Transverse colon (tissue), 4 donors: Measurements from ENCODE around the gene ERG. TPM values are rescaled to one million over a fixed set of nuclear protein-coding genes. Genes with fewer than 3 reads are reported as not detected.

Source experiments
- DNase-seq: peaks from one replicate; pipeline ENCODE4 v3.0.0-alpha.2; 2019
- H3K27ac ChIP-seq, 4 donors: fragments of 200-600 bp; sonication (generic); 2 replicates each; pipeline ENCODE4 v1.5.1; 2016 to 2018; ENCODE audit warnings: inconsistent platforms in 4 of 4
- H3K27me3 ChIP-seq: fragments of 200-600 bp; sonication (generic); 2 replicates; pipeline ENCODE4 v1.5.1; 2017; ENCODE audit warnings: inconsistent platforms
- H3K36me3 ChIP-seq, 4 donors: fragments of 200-600 bp; sonication (generic); 2 replicates each; pipeline ENCODE4 v1.5.1; 2017 to 2019; ENCODE audit warnings: inconsistent platforms in 4 of 4
- H3K4me1 ChIP-seq, 4 donors: fragments of 200-600 bp; sonication (generic); 2 replicates each; pipeline ENCODE4 v1.5.1; 2017 to 2020; ENCODE audit warnings: inconsistent platforms in 4 of 4
- H3K4me3 ChIP-seq, 4 donors: fragments of 200-600 bp; sonication (generic); 1 replicate in 1 of 4; 2 replicates in 3 of 4; pipeline versions ENCODE4 v1.5.1 to v1.6.1; 2017 to 2019; ENCODE audit warnings: inconsistent platforms in 4 of 4
- H3K9me3 ChIP-seq, 2 donors: fragments of 200-600 bp; sonication (generic); 2 replicates each; pipeline ENCODE4 v1.5.1; 2017 to 2019; ENCODE audit warnings: inconsistent platforms in 2 of 2
- CTCF ChIP-seq, 5 experiments: fragments of 200-600 bp in 3 of 5; fragments of 450-650 bp in 2 of 5; sonication (generic) in 3 of 5; IDR thresholded peaks; 1 replicate in 2 of 5; 2 replicates in 3 of 5; pipeline ENCODE4 v1.5.1; 2016 to 2017; ENCODE audit warnings: antibody characterized with exemption in 5 of 5, inconsistent platforms in 3 of 5, mild to moderate bottlenecking in 2 of 5, moderate library complexity in 1 of 5
- EP300 ChIP-seq: sonication (generic); formaldehyde crosslinking; IDR thresholded peaks from one replicate; pipeline ENCODE4 v1.6.1; 2017; ENCODE audit warnings: antibody characterized with exemption, low read depth
- POLR2A ChIP-seq: fragments of 450-650 bp; IDR thresholded peaks from one replicate; pipeline ENCODE4 v1.6.1; 2016; ENCODE audit warnings: antibody characterized with exemption, mild to moderate bottlenecking, moderate library complexity
- POLR2AphosphoS5 ChIP-seq, 3 donors: sonication (generic); formaldehyde crosslinking; IDR thresholded peaks; one replicate each; pipeline ENCODE4 v1.6.1; 2016; ENCODE audit warnings: antibody characterized with exemption in 3 of 3
- WGBS, 2 donors: methylation state at CpG; one replicate each; pipeline ENCODE4 v1.1.5; 2018; ENCODE audit warnings: low coverage in 1 of 2; 5-methylcytosine and 5-hydroxymethylcytosine counted together
- in situ Hi-C, 4 donors: fragments of 200-750 bp; cut with MboI; loops; one replicate each; pipeline versions ENCODE4 v1.15.0 to v1.15.1; 2017; ENCODE audit warnings: low sequenced_read_pairs in 3 of 4, low pct_ligation_motif_present in 1 of 4, low pct_unique_long_range_greater_than_20kb in 1 of 4
- intact Hi-C: fragments of 100-400 bp; cut with DNase I; formaldehyde crosslinking; loops from one replicate; pipeline ENCODE4 v1.15.1; 2023; ENCODE audit warnings: low total_unique reads
- total RNA-seq, 4 donors: library from RNA; depleted of rRNA; stranded (reverse); fragments of >200 nt; gene quantifications; one replicate each; pipeline ENCODE4 v1.1.0, GENCODE V29; 2016

The ERG gene
- total RNA-seq, 4 donors from 2014 or later = 1.5 to 8.6 (median 3.7) TPM

GRCh38 chr21:38340131-38340530, 158.1 kb downstream of the ERG start:
- H3K4me1 ChIP-seq = no peaks in the 10 kb centered on the region
- no peak overlapping the region for H3K27ac ChIP-seq
- TF ChIP-seq EP300 (no peak), POLR2A (no peak), CTCF (IDR thresholded peaks at IDR 0.05) (no peak), POLR2AphosphoS5 (IDR thresholded peaks at IDR 0.05) (no peak)
- in situ Hi-C loops (no loop called here), intact Hi-C loops (no loop called here)
- WGBS, 2 donors = 96% methylated on average over 4 of the region's 4 CpGs; no CpG with 5 or more reads in 1 of the 2 donors
- H3K9me3 ChIP-seq = no peaks in the 10 kb centered on the region
- no peak overlapping the region for H3K4me3 ChIP-seq
- no peak for DNase-seq
- H3K36me3 ChIP-seq = no peaks in the 10 kb centered on the region
- H3K27me3 ChIP-seq = no peaks in the 10 kb centered on the region

- H3K27ac ChIP-seq = no peak overlapping the region
- TF ChIP-seq POLR2A (no peak), CTCF (IDR thresholded peaks at IDR 0.05) (no peak), POLR2AphosphoS5 (IDR thresholded peaks at IDR 0.05) (no peak), EP300 (no peak)
- intact Hi-C loops = no loop called here
- in situ Hi-C loops = no loop called here
- no peak for DNase-seq
- no peaks in the 10 kb centered on the region for H3K27me3 ChIP-seq
- H3K4me1 ChIP-seq = no peaks in the 10 kb centered on the region
- no peak overlapping the region for H3K4me3 ChIP-seq
- WGBS, 2 donors = 88 to 95% methylated on average over 5 of the region's 5 CpGs
- H3K9me3 ChIP-seq = no peaks in the 10 kb centered on the region
- H3K36me3 ChIP-seq = no peaks in the 10 kb centered on the region
Measured at GRCh38 chr21:38337793-38338192, 160.5 kb downstream of the ERG start.

- Histone ChIP-seq H3K27ac (no peak overlapping the region), H3K27me3 (no peaks in the 10 kb centered on the region), H3K36me3 (no peaks in the 10 kb centered on the region), H3K9me3 (no peaks in the 10 kb centered on the region), H3K4me3 (no peak overlapping the region), H3K4me1 (no peaks in the 10 kb centered on the region)
- TF ChIP-seq CTCF (IDR thresholded peaks at IDR 0.05) (no peak), POLR2A (no peak), EP300 (no peak), POLR2AphosphoS5 (IDR thresholded peaks at IDR 0.05) (no peak)
- DNase-seq = no peak
- in situ Hi-C loops = no loop called here
- intact Hi-C loops = no loop called here
- 76% methylated on average over 8 of the region's 8 CpGs; no CpG with 5 or more reads in 1 of the 2 donors for WGBS, 2 donors
Measured at GRCh38 chr21:38334866-38335265, 163.4 kb downstream of the ERG start.

- no peak overlapping the region for H3K27ac ChIP-seq
- TF ChIP-seq POLR2AphosphoS5 (IDR thresholded peaks at IDR 0.05) = no peak
- no peak for TF ChIP-seq POLR2A
- no peak overlapping the region for H3K4me3 ChIP-seq
- in situ Hi-C loops (no loop called here), intact Hi-C loops (no loop called here)
- H3K27me3 ChIP-seq = no peaks in the 10 kb centered on the region
- no peaks in the 10 kb centered on the region for H3K9me3 ChIP-seq
- no peaks in the 10 kb centered on the region for H3K36me3 ChIP-seq
- DNase-seq = no peak
- H3K4me1 ChIP-seq = no peaks in the 10 kb centered on the region
- 65 to 75% methylated on average over 4 to 8 of the region's 8 CpGs for WGBS, 2 donors
Measured at GRCh38 chr21:38333301-38334272, 164.7 kb downstream of the ERG start.
